Transverse colon (tissue), 3 donors: ENCODE measurements around the gene HOXB6.

Source experiments
- POLR2A ChIP-seq: fragments of 450-650 bp; IDR thresholded peaks from one replicate; pipeline ENCODE4 v1.6.1; 2016; ENCODE audit warnings: antibody characterized with exemption, mild to moderate bottlenecking, moderate library complexity
- POLR2AphosphoS5 ChIP-seq, 3 donors: sonication (generic); formaldehyde crosslinking; IDR thresholded peaks; one replicate each; pipeline ENCODE4 v1.6.1; 2016; ENCODE audit warnings: antibody characterized with exemption in 3 of 3

DNA sequence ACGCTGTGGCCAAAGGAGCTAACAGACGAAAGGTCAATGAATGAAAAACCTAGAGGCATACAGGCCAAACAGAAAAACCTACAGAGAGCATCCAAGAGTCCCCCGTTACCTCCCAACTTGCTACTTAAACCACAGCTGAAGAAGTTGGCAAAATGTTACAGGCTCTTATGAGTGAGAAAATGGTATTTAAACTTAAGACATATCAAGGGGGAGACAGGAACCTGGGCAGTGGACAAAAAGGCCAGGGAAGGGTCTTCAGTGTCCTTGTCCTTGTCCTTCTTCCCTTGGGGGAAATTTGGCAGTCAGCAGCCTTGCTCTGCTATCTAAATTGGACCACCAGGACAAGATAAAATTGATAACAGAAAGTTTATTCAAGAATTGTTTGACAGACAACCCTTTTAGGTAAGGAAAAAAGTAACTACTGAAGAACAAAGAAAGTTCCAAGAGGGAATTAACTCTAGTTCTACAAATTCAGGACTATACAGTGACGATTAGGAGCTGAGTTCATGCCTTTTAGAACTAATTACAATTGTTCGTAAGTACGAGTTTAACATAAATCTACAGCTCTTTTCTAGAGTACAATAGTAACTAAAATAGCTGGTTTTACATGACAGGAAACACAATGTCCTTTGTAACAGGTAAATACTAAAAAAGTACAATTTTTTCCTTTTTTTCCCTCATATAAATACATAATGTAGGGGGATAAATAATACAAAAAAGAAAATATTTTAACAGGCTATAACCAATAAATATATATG, 56.1 kb downstream of the HOXB6 start:
- TF ChIP-seq POLR2A: no peak
- no peak for TF ChIP-seq POLR2AphosphoS5 (IDR thresholded peaks at IDR 0.05)
